Measurements from ENCODE around the gene SND1.

SND1 gene

DNA sequence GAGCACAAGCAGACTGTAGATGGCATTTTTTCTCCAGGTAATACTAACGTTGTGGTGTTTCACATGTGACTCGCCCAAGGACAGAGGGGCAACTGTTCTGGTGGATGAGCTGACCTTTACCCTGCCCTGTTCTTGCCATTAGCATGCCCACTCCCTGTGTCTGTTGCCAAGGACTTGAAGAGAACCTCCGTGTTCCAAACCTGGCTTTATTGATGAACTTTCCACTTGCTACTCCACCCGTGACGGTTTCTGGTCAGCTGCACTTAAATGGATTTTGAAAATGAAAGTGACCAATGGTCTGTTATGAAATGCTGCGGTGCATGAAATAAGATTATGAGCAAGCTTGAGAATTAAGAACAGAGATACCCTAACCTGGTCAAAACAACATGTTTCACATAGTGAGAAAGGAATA, 348.9 kb downstream of the SND1 start:
- H3K27ac ChIP-seq (ENCODE audit: insufficient read depth in 1 of 2, low read depth in 1 of 2, low read length in 2 of 2, poor library complexity in 1 of 2, severe bottlenecking in 2 of 2), result no peak overlapping the region
- peaks cover 0 to 6% (median 0%) of the 10 kb centered on the region in 4 experiments for H3K4me1 ChIP-seq (ENCODE audit: control extremely low read depth in 1 of 4, control insufficient read depth in 4 of 4, insufficient read depth in 4 of 4, low read length in 3 of 4)
- H3K36me3 ChIP-seq (ENCODE audit: control insufficient read depth in 4 of 4, insufficient read depth in 4 of 4, low read length in 3 of 4), result peaks cover 0 to 23% (median 3%) of the 10 kb centered on the region in 4 experiments
- H3K4me3 ChIP-seq (ENCODE audit: control insufficient read depth in 1 of 7, extremely low read depth in 1 of 7, insufficient read depth in 4 of 7, low read depth in 2 of 7, low read length in 6 of 7), result no peak overlapping the region
- no peak for DNase-seq
- no peaks in the 10 kb centered on the region for H3K27me3 ChIP-seq (replicated peaks in 2 of 5; ENCODE audit: control insufficient read depth in 4 of 5, insufficient read depth in 5 of 5, low read length in 4 of 5)
- WGBS (ENCODE audit: insufficient coverage), result 98% methylated on average over 5 of the region's 6 CpGs
- CTCF ChIA-PET, result no interaction called here
- no peaks in the 10 kb centered on the region for H3K9me3 ChIP-seq (ENCODE audit: control extremely low read depth in 1 of 5, control insufficient read depth in 4 of 5, insufficient read depth in 2 of 5, low read depth in 1 of 5, low read length in 4 of 5)
- POLR2A ChIA-PET, result no interaction called here

DNA sequence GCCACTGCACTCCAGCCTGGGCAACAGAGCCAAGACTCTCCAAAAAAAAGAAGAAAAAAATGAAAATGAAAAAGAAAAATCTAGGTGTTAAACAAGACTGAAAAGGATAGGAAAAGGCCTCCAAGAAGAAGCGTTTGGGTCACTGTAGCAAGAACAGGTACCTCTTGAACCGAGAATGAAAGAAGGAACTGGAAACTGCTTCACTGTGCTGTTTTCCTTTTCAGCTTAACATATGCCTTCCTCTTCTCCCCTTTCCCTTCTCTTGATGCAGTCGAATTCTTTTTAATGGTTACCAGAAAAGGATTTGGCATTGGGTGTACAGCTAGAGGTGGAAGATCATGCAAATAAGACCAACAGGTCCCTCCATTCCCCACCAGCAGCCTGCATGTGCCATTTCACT, 351.2 kb downstream of the SND1 start:
- no peak for DNase-seq
- H3K27me3 ChIP-seq (replicated peaks in 2 of 5; ENCODE audit: control insufficient read depth in 4 of 5, insufficient read depth in 5 of 5, low read length in 4 of 5), result no peaks in the 10 kb centered on the region
- no peak overlapping the region for H3K27ac ChIP-seq (ENCODE audit: insufficient read depth in 1 of 2, low read depth in 1 of 2, low read length in 2 of 2, poor library complexity in 1 of 2, severe bottlenecking in 2 of 2)
- no peaks in the 10 kb centered on the region for H3K9me3 ChIP-seq (ENCODE audit: control extremely low read depth in 1 of 5, control insufficient read depth in 4 of 5, insufficient read depth in 2 of 5, low read depth in 1 of 5, low read length in 4 of 5)
- no peak overlapping the region for H3K4me3 ChIP-seq (ENCODE audit: control insufficient read depth in 1 of 7, extremely low read depth in 1 of 7, insufficient read depth in 4 of 7, low read depth in 2 of 7, low read length in 6 of 7)
- H3K36me3 ChIP-seq (ENCODE audit: control insufficient read depth in 4 of 4, insufficient read depth in 4 of 4, low read length in 3 of 4), result peaks cover 0 to 14% (median 2%) of the 10 kb centered on the region in 4 experiments
- WGBS (ENCODE audit: insufficient coverage), result 90% methylated on average over 2 of the region's 3 CpGs
- POLR2A ChIA-PET, result interaction anchor here (0.6 to 0.7 kb wide), 2 partner anchors 9 to 12 kb away, joined by 3 to 4 read pairs; no protein-coding TSS in a partner anchor
- peaks cover 0 to 6% (median 0%) of the 10 kb centered on the region in 4 experiments for H3K4me1 ChIP-seq (ENCODE audit: control extremely low read depth in 1 of 4, control insufficient read depth in 4 of 4, insufficient read depth in 4 of 4, low read length in 3 of 4)
- CTCF ChIA-PET, result interaction anchor here (1.4 kb wide), 1 partner anchor 18 kb away, joined by 4 read pairs; no protein-coding TSS in a partner anchor

DNA sequence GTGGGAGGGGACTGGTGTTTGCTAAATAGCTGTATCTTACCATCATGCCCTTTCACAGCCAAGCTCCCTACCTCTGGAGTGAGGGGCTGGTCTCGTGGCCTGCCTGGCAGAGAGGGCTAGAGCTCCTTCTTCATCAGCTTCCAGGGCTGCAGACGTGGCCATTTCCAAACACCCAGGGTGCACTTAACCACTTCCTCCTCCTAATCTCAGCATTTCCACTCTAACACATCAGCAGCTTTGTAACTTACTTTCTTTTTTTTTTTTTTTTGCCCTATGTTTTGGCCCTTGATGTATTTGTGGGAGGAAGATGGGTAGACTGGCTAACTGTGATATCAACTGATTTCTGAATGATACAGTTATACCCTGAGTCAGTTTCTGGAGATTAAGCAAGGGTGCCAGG, 351.8 kb downstream of the SND1 start:
- peaks cover 0 to 14% (median 2%) of the 10 kb centered on the region in 4 experiments for H3K36me3 ChIP-seq (ENCODE audit: control insufficient read depth in 4 of 4, insufficient read depth in 4 of 4, low read length in 3 of 4)
- no peak overlapping the region for H3K4me3 ChIP-seq (ENCODE audit: control insufficient read depth in 1 of 7, extremely low read depth in 1 of 7, insufficient read depth in 4 of 7, low read depth in 2 of 7, low read length in 6 of 7)
- 100% methylated on average over 1 of the region's 2 CpGs for WGBS (ENCODE audit: insufficient coverage)
- H3K27me3 ChIP-seq (replicated peaks in 2 of 5; ENCODE audit: control insufficient read depth in 4 of 5, insufficient read depth in 5 of 5, low read length in 4 of 5), result no peaks in the 10 kb centered on the region
- peaks cover 0 to 6% (median 0%) of the 10 kb centered on the region in 4 experiments for H3K4me1 ChIP-seq (ENCODE audit: control extremely low read depth in 1 of 4, control insufficient read depth in 4 of 4, insufficient read depth in 4 of 4, low read length in 3 of 4)
- ChIA-PET CTCF (interaction anchor here (1.4 kb wide), 1 partner anchor 19 kb away, joined by 4 read pairs; no protein-coding TSS in a partner anchor), POLR2A (interaction anchor here (0.7 kb wide), 1 partner anchor 12 kb away, joined by 3 read pairs; no protein-coding TSS in a partner anchor)
- DNase-seq, result no peak
- H3K9me3 ChIP-seq (ENCODE audit: control extremely low read depth in 1 of 5, control insufficient read depth in 4 of 5, insufficient read depth in 2 of 5, low read depth in 1 of 5, low read length in 4 of 5), result no peaks in the 10 kb centered on the region
- H3K27ac ChIP-seq (ENCODE audit: insufficient read depth in 1 of 2, low read depth in 1 of 2, low read length in 2 of 2, poor library complexity in 1 of 2, severe bottlenecking in 2 of 2), result no peak overlapping the region

DNA sequence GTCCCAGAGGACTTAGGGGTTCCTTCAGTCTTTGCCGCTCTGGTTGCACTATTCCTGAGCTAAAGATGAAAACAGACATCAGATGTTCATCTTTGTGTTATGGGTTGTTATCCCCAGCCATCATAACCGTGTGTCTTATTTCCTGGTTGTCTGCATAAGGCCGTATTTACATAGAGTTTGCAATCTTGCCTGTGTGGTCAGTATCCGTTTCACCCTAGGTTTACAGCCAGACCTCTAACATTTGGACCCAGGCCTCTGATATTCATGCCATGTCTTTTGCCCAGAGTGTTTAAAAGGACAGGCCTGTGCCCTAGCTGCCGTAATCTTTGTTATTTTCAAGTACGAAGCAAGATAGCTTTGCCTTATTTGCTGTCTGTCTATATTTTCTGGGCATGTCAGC, 352.6 kb downstream of the SND1 start:
- DNase-seq, result no peak
- CTCF ChIA-PET, result interaction anchor here (1.7 kb wide), 1 partner anchor 17 kb away, joined by 3 read pairs; no protein-coding TSS in a partner anchor
- H3K27me3 ChIP-seq (replicated peaks in 2 of 5; ENCODE audit: control insufficient read depth in 4 of 5, insufficient read depth in 5 of 5, low read length in 4 of 5), result no peaks in the 10 kb centered on the region
- no peaks in the 10 kb centered on the region for H3K9me3 ChIP-seq (ENCODE audit: control extremely low read depth in 1 of 5, control insufficient read depth in 4 of 5, insufficient read depth in 2 of 5, low read depth in 1 of 5, low read length in 4 of 5)
- H3K4me3 ChIP-seq (ENCODE audit: control insufficient read depth in 1 of 7, extremely low read depth in 1 of 7, insufficient read depth in 4 of 7, low read depth in 2 of 7, low read length in 6 of 7), result no peak overlapping the region
- H3K27ac ChIP-seq (ENCODE audit: insufficient read depth in 1 of 2, low read depth in 1 of 2, low read length in 2 of 2, poor library complexity in 1 of 2, severe bottlenecking in 2 of 2), result no peak overlapping the region
- 98% methylated on average over 5 of the region's 6 CpGs for WGBS (ENCODE audit: insufficient coverage)
- POLR2A ChIA-PET, result no interaction called here
- H3K36me3 ChIP-seq (ENCODE audit: control insufficient read depth in 4 of 4, insufficient read depth in 4 of 4, low read length in 3 of 4), result peaks cover 0 to 12% (median 2%) of the 10 kb centered on the region in 4 experiments
- H3K4me1 ChIP-seq (ENCODE audit: control extremely low read depth in 1 of 4, control insufficient read depth in 4 of 4, insufficient read depth in 4 of 4, low read length in 3 of 4), result peaks cover 0 to 6% (median 0%) of the 10 kb centered on the region in 4 experiments

DNA sequence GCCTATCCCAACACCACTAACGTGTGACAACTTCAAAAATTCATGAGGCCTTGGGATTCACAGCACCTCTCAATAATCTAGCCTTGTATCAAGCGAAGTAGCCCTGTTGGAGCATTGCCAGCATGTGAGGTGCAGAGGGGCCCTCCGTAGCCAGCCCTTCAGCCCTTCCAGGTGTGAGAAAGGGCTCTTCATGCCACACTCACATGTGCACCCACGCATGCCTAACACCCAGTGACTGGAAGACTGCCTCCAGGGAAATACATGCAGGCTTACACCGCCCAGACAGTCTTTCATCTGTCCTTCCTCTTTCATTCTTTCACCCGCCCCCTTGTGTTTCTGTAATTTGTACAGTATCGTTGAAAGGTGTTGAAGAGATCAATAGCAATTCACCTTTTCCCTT, 353.1 kb downstream of the SND1 start:
- DNase-seq, result no peak
- peaks cover 0 to 16% (median 2%) of the 10 kb centered on the region in 4 experiments for H3K36me3 ChIP-seq (ENCODE audit: control insufficient read depth in 4 of 4, insufficient read depth in 4 of 4, low read length in 3 of 4)
- ChIA-PET CTCF (interaction anchor here (1.7 kb wide), 1 partner anchor 17 kb away, joined by 3 read pairs; no protein-coding TSS in a partner anchor), POLR2A (no interaction called here)
- H3K27ac ChIP-seq (ENCODE audit: insufficient read depth in 1 of 2, low read depth in 1 of 2, low read length in 2 of 2, poor library complexity in 1 of 2, severe bottlenecking in 2 of 2), result no peak overlapping the region
- H3K4me1 ChIP-seq (ENCODE audit: control extremely low read depth in 1 of 4, control insufficient read depth in 4 of 4, insufficient read depth in 4 of 4, low read length in 3 of 4), result peaks cover 0 to 6% (median 0%) of the 10 kb centered on the region in 4 experiments
- no peaks in the 10 kb centered on the region for H3K27me3 ChIP-seq (replicated peaks in 2 of 5; ENCODE audit: control insufficient read depth in 4 of 5, insufficient read depth in 5 of 5, low read length in 4 of 5)
- H3K9me3 ChIP-seq (ENCODE audit: control extremely low read depth in 1 of 5, control insufficient read depth in 4 of 5, insufficient read depth in 2 of 5, low read depth in 1 of 5, low read length in 4 of 5), result no peaks in the 10 kb centered on the region
- no peak overlapping the region for H3K4me3 ChIP-seq (ENCODE audit: control insufficient read depth in 1 of 7, extremely low read depth in 1 of 7, insufficient read depth in 4 of 7, low read depth in 2 of 7, low read length in 6 of 7)
- 95% methylated on average over 7 of the region's 7 CpGs for WGBS (ENCODE audit: insufficient coverage)

DNA sequence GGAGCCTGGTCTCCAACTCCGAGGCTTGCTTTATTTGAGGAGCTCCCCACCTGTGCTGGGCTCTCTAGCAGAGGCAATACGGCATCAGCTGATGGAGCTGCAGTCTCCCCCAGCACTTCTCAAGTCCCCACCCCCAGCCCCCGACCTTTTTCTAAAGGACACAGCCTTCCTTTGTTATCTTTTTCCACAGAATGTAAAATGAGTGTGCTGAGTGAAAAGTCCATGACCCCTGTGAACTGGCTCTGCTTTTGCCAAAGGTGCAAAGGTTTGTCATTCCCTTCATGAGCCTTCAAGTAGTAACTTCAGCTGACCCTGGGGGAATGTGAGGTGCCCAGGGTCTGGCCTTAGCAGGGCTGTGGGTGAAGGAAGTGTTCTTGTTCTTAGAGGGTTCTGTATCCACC, 353.8 kb downstream of the SND1 start:
- H3K4me3 ChIP-seq (ENCODE audit: control insufficient read depth in 1 of 7, extremely low read depth in 1 of 7, insufficient read depth in 4 of 7, low read depth in 2 of 7, low read length in 6 of 7), result no peak overlapping the region
- peaks cover 0 to 6% (median 0%) of the 10 kb centered on the region in 4 experiments for H3K4me1 ChIP-seq (ENCODE audit: control extremely low read depth in 1 of 4, control insufficient read depth in 4 of 4, insufficient read depth in 4 of 4, low read length in 3 of 4)
- peaks cover 0 to 13% (median 2%) of the 10 kb centered on the region in 4 experiments for H3K36me3 ChIP-seq (ENCODE audit: control insufficient read depth in 4 of 4, insufficient read depth in 4 of 4, low read length in 3 of 4)
- no peaks in the 10 kb centered on the region for H3K9me3 ChIP-seq (ENCODE audit: control extremely low read depth in 1 of 5, control insufficient read depth in 4 of 5, insufficient read depth in 2 of 5, low read depth in 1 of 5, low read length in 4 of 5)
- POLR2A ChIA-PET, result no interaction called here
- no peaks in the 10 kb centered on the region for H3K27me3 ChIP-seq (replicated peaks in 2 of 5; ENCODE audit: control insufficient read depth in 4 of 5, insufficient read depth in 5 of 5, low read length in 4 of 5)
- CTCF ChIA-PET, result interaction anchor here (1.7 kb wide), 1 partner anchor 16 kb away, joined by 3 read pairs; no protein-coding TSS in a partner anchor
- 94% methylated on average over 2 of the region's 3 CpGs for WGBS (ENCODE audit: insufficient coverage)
- no peak for DNase-seq
- no peak overlapping the region for H3K27ac ChIP-seq (ENCODE audit: insufficient read depth in 1 of 2, low read depth in 1 of 2, low read length in 2 of 2, poor library complexity in 1 of 2, severe bottlenecking in 2 of 2)

DNA sequence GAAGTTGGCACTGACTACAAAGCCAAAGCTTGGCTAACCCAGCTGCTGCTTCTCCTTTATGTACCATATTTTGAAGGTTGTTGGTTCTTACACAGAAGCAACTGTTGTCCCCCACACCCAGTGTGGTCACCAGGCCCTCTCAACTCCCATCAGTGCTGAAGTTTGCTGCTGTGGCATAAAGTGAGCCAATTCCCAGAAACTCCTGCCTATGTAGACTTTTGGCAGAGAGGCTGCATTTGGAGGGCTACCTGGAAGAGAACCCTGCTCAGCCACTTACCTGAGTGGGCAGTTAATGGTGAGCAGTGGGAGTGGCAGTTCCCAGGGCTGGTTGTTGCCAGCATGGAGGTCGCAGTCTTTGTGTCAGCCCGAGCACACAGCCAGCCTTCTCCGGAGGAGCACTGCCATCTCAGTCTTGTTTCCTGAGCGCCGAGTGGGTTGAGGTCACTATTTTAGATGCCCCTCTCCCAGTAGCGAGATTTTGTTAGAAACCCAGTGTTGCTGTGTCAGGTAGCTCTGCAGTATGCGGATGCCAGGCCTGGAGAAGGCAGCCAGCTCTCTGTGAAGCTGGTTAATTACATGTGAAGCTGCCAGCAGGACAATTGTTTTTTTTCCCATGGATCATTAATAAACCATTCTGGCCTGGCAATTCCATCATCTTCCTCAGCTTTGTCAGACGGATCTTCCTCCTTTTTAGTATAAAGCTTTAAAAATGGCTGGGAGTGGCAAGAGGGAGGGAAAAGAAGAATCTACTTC, 354.7 kb downstream of the SND1 start:
- H3K36me3 ChIP-seq (ENCODE audit: control insufficient read depth in 4 of 4, insufficient read depth in 4 of 4, low read length in 3 of 4), result peaks cover 0 to 12% (median 3%) of the 10 kb centered on the region in 4 experiments

More for the DNA sequence above, 354.7 kb downstream of the SND1 start:
- Histone ChIP-seq H3K4me3 (ENCODE audit: control insufficient read depth in 1 of 7, extremely low read depth in 1 of 7, insufficient read depth in 4 of 7, low read depth in 2 of 7, low read length in 6 of 7) (no peak overlapping the region), H3K4me1 (ENCODE audit: control extremely low read depth in 1 of 4, control insufficient read depth in 4 of 4, insufficient read depth in 4 of 4, low read length in 3 of 4) (peaks cover 0 to 6% (median 0%) of the 10 kb centered on the region in 4 experiments), H3K27ac (ENCODE audit: insufficient read depth in 1 of 2, low read depth in 1 of 2, low read length in 2 of 2, poor library complexity in 1 of 2, severe bottlenecking in 2 of 2) (no peak overlapping the region), H3K9me3 (ENCODE audit: control extremely low read depth in 1 of 5, control insufficient read depth in 4 of 5, insufficient read depth in 2 of 5, low read depth in 1 of 5, low read length in 4 of 5) (no peaks in the 10 kb centered on the region), H3K27me3 (replicated peaks in 2 of 5; ENCODE audit: control insufficient read depth in 4 of 5, insufficient read depth in 5 of 5, low read length in 4 of 5) (no peaks in the 10 kb centered on the region)
- no peak for DNase-seq
- 95% methylated on average over 8 of the region's 8 CpGs for WGBS (ENCODE audit: insufficient coverage)
- ChIA-PET CTCF (no interaction called here), POLR2A (no interaction called here)

All from common myeloid progenitor, CD34-positive (primary cell).